GM21526 (cell line): ENCODE measurements around the gene ZNF260.
A peak's percentile ranks its signal among the peaks of the same experiment; 100 is the strongest.
"Not testable (repeated sequence)": the region's sequence is repeated elsewhere in the genome, so short reads cannot be mapped to it uniquely, and the experiment has no call there.

ENCODE experiments used
- ATAC-seq: cut with Tn5 transposase; IDR thresholded peaks from one replicate; pipeline ENCODE4 v1.9.1; 2021; ENCODE audit warnings: moderate library complexity; ENCODE audit not compliant: unreplicated experiment, low FRiP score

ZNF260 gene

GRCh38 chr19:36490846-36491245 lies 37.2 kb downstream of the ZNF260 start:
- not testable (repeated sequence) for ATAC-seq

DNA sequence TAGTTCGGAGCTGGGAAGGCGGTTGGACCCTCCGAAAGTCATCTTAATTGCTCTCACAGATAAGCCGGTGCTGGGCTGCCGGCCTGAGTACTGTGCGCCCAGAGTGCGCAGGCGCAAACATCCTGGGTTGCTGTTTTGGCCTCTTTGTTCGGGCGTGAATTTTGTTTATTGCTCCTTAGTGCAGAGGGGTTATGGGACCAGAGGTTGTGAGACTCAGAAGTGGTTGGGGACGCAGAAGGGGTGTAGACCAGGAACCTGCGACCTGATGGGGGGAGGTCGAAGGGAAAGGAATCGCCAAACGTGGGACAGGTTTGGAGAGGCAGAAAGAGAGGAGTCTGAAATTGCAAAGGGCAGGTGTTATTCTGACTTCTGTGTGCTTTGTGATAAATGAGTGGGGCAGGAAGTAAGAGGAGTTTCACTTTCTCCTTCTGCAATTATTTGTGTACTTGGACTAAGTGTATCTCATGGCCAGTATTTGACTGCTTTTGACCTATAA lies 38.1 kb downstream of the ZNF260 start:
- peak; percentile 45 for ATAC-seq

- peak; percentile 84 for ATAC-seq
Measured at GRCh38 chr19:36489118-36489919, 38.8 kb downstream of the ZNF260 start, which contains the start of gene ZNF566. TSS of gene ZNF566 (minus strand) at chr19:36489561. CDS start at chr19:36476557, 13,004 bp downstream.

- ATAC-seq = peak; percentile 6
Measured at GRCh38 chr19:36488846-36489117, 39.3 kb downstream of the ZNF260 start.

DNA sequence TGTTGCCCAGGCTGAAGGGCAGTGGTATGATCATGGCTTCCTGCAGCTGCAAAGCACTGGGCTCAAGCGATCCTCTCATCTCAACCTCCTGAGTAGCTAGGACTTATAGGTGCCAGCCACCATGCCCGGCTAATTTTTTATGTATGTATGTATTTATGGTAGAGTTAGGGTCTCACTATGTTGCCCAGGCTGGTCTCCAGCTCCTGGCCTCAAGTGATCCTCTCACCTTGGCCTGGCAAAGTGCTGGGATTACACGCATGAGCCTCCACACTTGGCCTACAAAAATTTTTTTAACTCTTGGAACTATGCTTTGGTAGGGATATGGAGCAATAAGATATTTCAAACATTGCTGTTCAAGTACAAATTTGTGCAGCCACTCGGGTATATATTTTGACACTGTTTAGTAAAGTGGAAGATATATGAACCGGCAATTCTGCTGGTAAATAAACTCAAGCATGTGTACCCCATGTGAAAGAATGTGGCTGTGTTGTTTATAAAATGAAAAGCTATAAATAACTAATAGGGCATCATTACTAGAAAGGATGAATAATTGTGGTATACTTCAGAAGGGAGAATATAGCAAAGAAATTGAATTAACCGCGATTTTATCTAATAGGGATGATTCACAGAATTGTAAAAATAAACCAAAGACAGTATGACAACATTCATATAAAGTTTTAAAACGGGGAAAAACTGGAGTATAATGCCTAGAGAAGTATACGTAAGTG lies 39.8 kb downstream of the ZNF260 start:
- ATAC-seq = no peak

DNA sequence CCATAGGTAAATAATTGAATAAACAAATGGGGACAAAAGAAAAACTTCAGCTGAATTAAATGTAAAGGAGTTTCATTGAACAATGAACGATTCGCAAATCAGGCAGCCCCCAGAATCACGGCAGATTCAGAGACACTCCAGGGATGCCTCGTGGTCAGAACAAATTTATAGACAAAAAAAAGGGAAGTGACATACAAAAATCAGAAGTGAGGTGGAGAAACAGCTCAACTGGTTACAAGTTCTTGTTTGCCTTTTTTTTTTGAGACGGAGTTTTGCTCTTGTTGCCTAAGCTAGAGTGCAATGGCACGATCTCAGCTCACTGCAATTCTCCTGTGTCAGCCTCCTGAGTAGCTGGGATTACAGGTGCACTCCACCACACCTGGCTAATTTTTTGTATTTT lies 44.4 kb downstream of the ZNF260 start:
- ATAC-seq = no peak

- no peak for ATAC-seq
Measured at GRCh38 chr19:36482876-36483275, 45.2 kb downstream of the ZNF260 start.
